Neuronal stem cell (in vitro differentiated cells): ENCODE measurements around the gene ANP32A.

Source experiments
- DNase-seq: peaks from one replicate; pipeline ENCODE4 v3.0.0-alpha.2; 2013; ENCODE audit warnings: low spot score
- H2AFZ ChIP-seq: one replicate; pipeline ENCODE4 v1.6.1; 2013; ENCODE audit warnings: mild to moderate bottlenecking, low read length, inconsistent platforms
- H2AK5ac ChIP-seq: 2 replicates; pipeline ENCODE4 v1.6.1; 2013; ENCODE audit warnings: low read depth, mild to moderate bottlenecking, inconsistent platforms, low read length, moderate library complexity, mixed read lengths
- H2BK120ac ChIP-seq: 2 replicates; pipeline ENCODE4 v1.6.1; 2013; ENCODE audit warnings: low read depth, mild to moderate bottlenecking, inconsistent platforms, low read length, moderate library complexity, mixed read lengths
- H2BK12ac ChIP-seq: one replicate; pipeline ENCODE4 v1.6.1; 2013; ENCODE audit warnings: low read length, inconsistent platforms
- H2BK15ac ChIP-seq: 2 replicates; pipeline ENCODE4 v1.6.1; 2013; ENCODE audit warnings: mild to moderate bottlenecking, low read length, inconsistent platforms, mixed read lengths
- H2BK5ac ChIP-seq: one replicate; pipeline ENCODE4 v1.6.1; 2013; ENCODE audit warnings: inconsistent platforms, mild to moderate bottlenecking, low read length, moderate library complexity
- H3K14ac ChIP-seq: one replicate; pipeline ENCODE4 v1.6.1; 2013; ENCODE audit warnings: low read length, inconsistent platforms
- H3K18ac ChIP-seq: 2 replicates; pipeline ENCODE4 v1.6.1; 2013; ENCODE audit warnings: low read length, inconsistent platforms
- H3K23ac ChIP-seq: 2 replicates; pipeline ENCODE4 v1.6.1; 2013; ENCODE audit warnings: low read depth, mild to moderate bottlenecking, mixed read lengths, low read length, inconsistent platforms; ENCODE audit not compliant: poor library complexity
- H3K27ac ChIP-seq: replicated peaks from 3 replicates; pipeline ENCODE4 v1.5.1; 2013; ENCODE audit warnings: low read length, inconsistent platforms
- H3K27me3 ChIP-seq, 3 experiments: 2 replicates each; pipeline ENCODE4 v1.6.1; 2013; ENCODE audit warnings: low read length in 3 of 3, mild to moderate bottlenecking in 2 of 3, inconsistent platforms in 1 of 3, low read depth in 1 of 3, mixed read lengths in 1 of 3, moderate library complexity in 1 of 3; ENCODE audit not compliant: control insufficient read depth in 3 of 3, insufficient read depth in 3 of 3
- H3K36me3 ChIP-seq, 2 donors: replicated peaks in 1 of 2; 2 replicates each; pipeline ENCODE4 v1.6.1; 2013; ENCODE audit warnings: low read length in 2 of 2; ENCODE audit not compliant: control insufficient read depth in 2 of 2, insufficient read depth in 2 of 2
- H3K4ac ChIP-seq: 2 replicates; pipeline ENCODE4 v1.6.1; 2013; ENCODE audit warnings: inconsistent platforms, mild to moderate bottlenecking, low read length, moderate library complexity
- H3K4me1 ChIP-seq, 2 donors: 1 replicate in 1 of 2; 2 replicates in 1 of 2; pipeline ENCODE4 v1.6.1; 2013; ENCODE audit warnings: low read length in 2 of 2, low read depth in 1 of 2; ENCODE audit not compliant: control insufficient read depth in 2 of 2, insufficient read depth in 1 of 2
- H3K4me2 ChIP-seq: one replicate; pipeline ENCODE4 v1.6.1; 2013; ENCODE audit warnings: mild to moderate bottlenecking, low read length, inconsistent platforms; ENCODE audit not compliant: insufficient read depth, poor library complexity, severe bottlenecking
- H3K4me3 ChIP-seq, 2 donors: 2 replicates each; pipeline ENCODE4 v1.5.1; 2013; ENCODE audit warnings: low read length in 2 of 2, mild to moderate bottlenecking in 2 of 2, inconsistent platforms in 1 of 2, moderate library complexity in 1 of 2
- H3K79me1 ChIP-seq: one replicate; pipeline ENCODE4 v1.6.1; 2013; ENCODE audit warnings: low read depth, mild to moderate bottlenecking, inconsistent platforms, low read length, moderate library complexity
- H3K9ac ChIP-seq: one replicate; pipeline ENCODE4 v1.6.1; 2013; ENCODE audit warnings: mild to moderate bottlenecking, low read depth, low read length, inconsistent platforms; ENCODE audit not compliant: poor library complexity
- H3K9me3 ChIP-seq, 2 donors: replicated peaks in 1 of 2; 2 replicates each; pipeline versions ENCODE3 to v1.6.1; 2013; ENCODE audit warnings: low read length in 2 of 2, mild to moderate bottlenecking in 2 of 2, inconsistent platforms in 1 of 2, low read depth in 1 of 2, mixed read lengths in 1 of 2, moderate library complexity in 1 of 2; ENCODE audit not compliant: control insufficient read depth in 2 of 2, insufficient read depth in 1 of 2
- H4K8ac ChIP-seq: one replicate; pipeline ENCODE4 v1.6.1; 2013; ENCODE audit warnings: low read depth, mild to moderate bottlenecking, inconsistent platforms, low read length, moderate library complexity
- H4K91ac ChIP-seq: one replicate; pipeline ENCODE4 v1.6.1; 2013; ENCODE audit warnings: low read length, low read depth, mild to moderate bottlenecking, inconsistent platforms; ENCODE audit not compliant: poor library complexity
- WGBS, 2 donors: extraction: QIAGEN DNeasy Blood & Tissue Kit; methylation state at CpG; one replicate each; pipeline ENCODE4 v1.1.7; 2013; ENCODE audit warnings: missing lambda C conversion rate in 2 of 2, mixed read lengths in 1 of 2; ENCODE audit not compliant: insufficient read length in 2 of 2, insufficient replicate concordance in 1 of 2; ENCODE audit errors: extremely low coverage in 2 of 2; 5-methylcytosine and 5-hydroxymethylcytosine counted together

ANP32A gene

DNA sequence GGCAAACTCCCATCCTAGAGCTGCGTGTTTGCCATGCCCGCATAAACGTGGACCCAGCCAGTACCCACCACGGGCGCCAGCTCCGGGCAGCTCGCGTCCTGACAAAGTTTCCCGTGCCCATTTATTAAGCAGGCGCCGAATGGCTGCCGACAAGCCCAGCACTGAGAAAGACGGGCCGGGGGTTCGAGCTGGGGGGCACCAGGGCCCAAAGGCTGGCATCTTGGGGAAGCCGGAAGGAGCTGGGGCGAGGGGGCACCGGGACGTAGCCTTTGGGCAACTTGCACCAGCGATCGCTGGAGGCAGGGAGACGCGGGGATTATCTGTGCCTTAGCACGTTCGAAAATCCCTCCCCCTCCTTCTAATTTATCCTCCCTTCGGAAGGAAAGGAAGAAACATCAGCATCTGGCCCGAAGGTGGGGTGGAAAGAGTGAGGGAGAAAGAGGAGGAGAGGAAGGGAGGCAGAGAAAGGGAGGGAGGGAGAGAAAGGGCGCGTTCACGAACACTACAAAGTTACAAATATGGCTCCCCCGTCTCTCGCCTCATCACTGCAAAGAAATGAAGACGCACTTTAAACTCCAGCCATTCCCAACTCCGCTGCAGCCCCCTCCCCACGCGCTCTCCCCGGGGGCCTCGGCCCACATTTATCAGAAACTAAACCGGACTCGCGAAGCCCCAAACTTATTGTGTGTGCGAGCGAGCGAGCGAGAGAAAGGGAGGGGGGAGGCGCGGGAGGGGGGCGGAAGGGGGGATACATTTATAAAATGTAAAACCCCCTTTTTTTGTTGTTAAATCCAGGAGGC is 1.0 kb downstream of the ANP32A start:
- H3K18ac ChIP-seq = peak overlapping the region; percentile 100
- DNase-seq = peak; percentile 45
- peak overlapping the region; percentile 67 for H2BK12ac ChIP-seq
- H3K14ac ChIP-seq = peak overlapping the region; percentile 98
- no CpG with 5 or more reads among the region's 48 CpGs for WGBS, 2 donors
- H2BK120ac ChIP-seq = peak overlapping the region; percentile 93
- H3K79me1 ChIP-seq = peaks cover 5% of the 10 kb centered on the region
- H3K4me1 ChIP-seq = peaks cover 14 to 16% of the 10 kb centered on the region in 2 donors
- H2BK5ac ChIP-seq = peak overlapping the region; percentile 99
- H3K4me2 ChIP-seq = peak overlapping the region; percentile 83
- peak overlapping the region; percentile 94 for H3K27ac ChIP-seq
- H3K4me3 ChIP-seq = peak overlapping the region; percentile 92 to 100
- peak overlapping the region; percentile 99 for H3K4ac ChIP-seq
- no peaks in the 10 kb centered on the region for H3K9me3 ChIP-seq
- peak overlapping the region; percentile 90 for H2BK15ac ChIP-seq
- H3K27me3 ChIP-seq = no peaks in the 10 kb centered on the region
- peak overlapping the region; percentile 58 for H4K91ac ChIP-seq
- H2AK5ac ChIP-seq = peak overlapping the region; percentile 98
- peak overlapping the region; percentile 100 for H3K9ac ChIP-seq
- H3K23ac ChIP-seq = peak overlapping the region; percentile 99
- H4K8ac ChIP-seq = no peak overlapping the region
- H3K36me3 ChIP-seq = peaks cover 6 to 20% of the 10 kb centered on the region in 2 donors
- H2AFZ ChIP-seq = peak overlapping the region; percentile 78

DNA sequence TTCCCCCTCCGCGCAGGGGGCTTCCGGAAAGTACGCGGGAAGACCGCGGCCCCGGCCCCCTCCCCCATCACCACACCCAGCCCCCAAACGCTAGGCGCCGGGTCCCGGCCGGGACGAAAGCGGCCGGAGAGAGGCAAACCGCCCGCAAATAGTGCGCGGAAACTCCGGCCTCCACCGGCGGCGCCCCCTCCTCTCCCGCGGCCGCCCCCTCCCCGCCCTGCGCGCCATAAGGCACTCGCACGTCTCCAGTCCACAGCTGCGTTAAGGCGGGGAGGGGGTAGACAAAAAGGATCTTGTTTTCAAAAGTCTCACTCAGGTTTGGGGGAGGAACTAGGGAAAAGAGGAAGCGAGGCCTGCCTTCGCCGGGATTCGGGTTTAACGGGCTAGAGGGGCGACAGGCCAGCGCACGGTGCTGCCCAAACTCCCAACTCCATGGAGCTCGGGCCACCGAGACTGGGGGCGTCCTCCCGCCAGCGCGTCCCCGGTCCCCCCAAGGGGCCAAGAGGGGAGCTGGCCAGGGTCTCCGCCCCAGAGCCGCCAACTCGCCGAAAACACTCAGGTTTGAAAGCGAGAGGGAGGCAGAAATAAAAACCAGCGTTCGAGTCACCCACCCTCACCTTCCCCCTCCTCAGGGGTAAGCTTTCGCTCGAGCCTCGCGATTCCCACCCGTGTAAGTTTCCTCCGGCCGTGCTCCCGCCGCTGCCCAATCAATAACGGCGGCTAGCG is 1.8 kb downstream of the ANP32A start:
- peak overlapping the region; percentile 97 for H3K23ac ChIP-seq
- peak overlapping the region; percentile 67 for H2BK12ac ChIP-seq
- peaks cover 16 to 18% of the 10 kb centered on the region in 2 donors for H3K4me1 ChIP-seq
- peak overlapping the region; percentile 94 for H3K27ac ChIP-seq
- H3K9ac ChIP-seq = peak overlapping the region; percentile 99
- peak overlapping the region; percentile 98 for H3K14ac ChIP-seq
- no peaks in the 10 kb centered on the region for H3K27me3 ChIP-seq
- H3K4ac ChIP-seq = peak overlapping the region; percentile 99
- peak; percentile 55 for DNase-seq
- H3K4me3 ChIP-seq = peak overlapping the region; percentile 92 to 100
- H3K9me3 ChIP-seq = no peaks in the 10 kb centered on the region
- peak overlapping the region; percentile 55 for H4K8ac ChIP-seq
- peak overlapping the region; percentile 90 for H2BK15ac ChIP-seq
- peak overlapping the region; percentile 98 for H2AK5ac ChIP-seq
- peaks cover 6 to 27% of the 10 kb centered on the region in 2 donors for H3K36me3 ChIP-seq
- WGBS, 2 donors = no CpG with 5 or more reads among the region's 68 CpGs
- peaks cover 5% of the 10 kb centered on the region for H3K79me1 ChIP-seq
- H2BK5ac ChIP-seq = peak overlapping the region; percentile 99
- peak overlapping the region; percentile 100 for H3K18ac ChIP-seq
- peak overlapping the region; percentile 83 for H3K4me2 ChIP-seq
- H4K91ac ChIP-seq = peak overlapping the region; percentile 22
- peak overlapping the region; percentile 93 for H2BK120ac ChIP-seq
- H2AFZ ChIP-seq = peak overlapping the region; percentile 78

- Histone ChIP-seq H3K4me3 (peak overlapping the region; percentile 92 to 100), H2AFZ (peak overlapping the region; percentile 78), H3K4ac (peak overlapping the region; percentile 94), H3K36me3 (peaks cover 6 to 30% of the 10 kb centered on the region in 2 donors), H2AK5ac (peak overlapping the region; percentile 98), H3K14ac (no peak overlapping the region), H2BK12ac (peak overlapping the region; percentile 49), H3K9ac (peak overlapping the region; percentile 99), H2BK5ac (peak overlapping the region; percentile 99), H4K91ac (no peak overlapping the region), H2BK120ac (peak overlapping the region; percentile 90), H3K27ac (peak overlapping the region; percentile 94), H3K79me1 (peaks cover 5% of the 10 kb centered on the region), H3K4me1 (peaks cover 19 to 21% of the 10 kb centered on the region in 2 donors), H3K4me2 (peak overlapping the region; percentile 83), H3K9me3 (no peaks in the 10 kb centered on the region), H3K18ac (peak overlapping the region; percentile 100), H2BK15ac (peak overlapping the region; percentile 90), H3K23ac (peak overlapping the region; percentile 90), H3K27me3 (no peaks in the 10 kb centered on the region), H4K8ac (peak overlapping the region; percentile 55)
- peak; percentile 66 for DNase-seq
- WGBS, 2 donors = no CpG with 5 or more reads among the region's 75 CpGs
Observed at GRCh38 chr15:68818066-68818768, 2.5 kb downstream of the ANP32A start.
